ENCODE results near the gene AP1S2. TPM values are rescaled to one million over a fixed set of nuclear protein-coding genes. Genes with fewer than 3 reads are reported as not detected.

AP1S2 gene
- total and polyA plus RNA-seq, 2 of the 8 experiments (the other 6 are each of a cell fraction or from before 2014, with no cell fraction given) = 88.2 to 237 TPM

DNA sequence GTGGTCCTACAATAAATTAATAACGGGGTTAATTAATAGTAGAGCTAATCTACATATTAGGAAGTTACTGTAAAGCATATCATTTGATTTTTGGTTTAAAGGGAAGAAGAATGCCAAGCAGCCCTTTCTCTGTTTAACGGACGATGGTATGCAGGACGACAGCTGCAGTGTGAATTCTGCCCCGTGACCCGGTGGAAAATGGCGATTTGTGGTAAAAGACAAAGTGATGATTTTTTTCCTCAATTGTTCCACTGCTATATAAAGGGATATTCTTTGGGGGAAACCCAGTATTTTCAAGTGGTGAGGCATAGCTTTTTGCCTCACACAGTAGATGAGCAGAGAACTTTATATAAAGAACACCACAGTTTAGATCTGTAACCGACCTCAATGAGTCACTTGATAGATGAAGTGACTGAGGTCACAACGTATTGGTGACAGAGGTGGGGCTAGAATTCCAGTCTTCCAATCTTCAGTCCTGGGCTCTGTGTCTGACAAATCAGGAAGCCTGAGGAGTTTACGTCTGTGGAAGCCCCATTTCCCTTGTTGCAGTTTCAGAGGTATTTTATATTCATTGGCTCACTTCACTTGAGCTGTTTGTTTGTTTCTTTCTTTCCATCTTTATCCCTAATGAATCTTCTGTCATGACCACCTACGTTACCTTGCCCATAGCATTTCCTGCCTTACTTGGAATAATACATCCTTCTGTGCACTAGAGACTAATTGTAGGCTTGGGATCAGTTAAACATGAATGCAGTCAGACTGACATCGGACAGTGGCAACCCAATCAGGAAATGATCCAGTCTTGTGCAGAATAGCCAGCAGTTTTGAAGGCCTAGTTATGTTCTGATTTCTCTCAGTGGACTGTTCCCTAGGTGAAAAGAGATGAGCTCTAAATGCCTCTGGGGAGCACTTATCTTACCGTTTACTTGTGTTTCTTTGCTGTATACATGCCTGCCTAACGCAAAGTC is 34.2 kb downstream of the AP1S2 start:
- Histone ChIP-seq H3K23ac (ENCODE audit: insufficient read length) (no peak overlapping the region), H2BK12ac (ENCODE audit: low read depth, low read length) (no peak overlapping the region), H2BK120ac (replicated peaks; ENCODE audit: low read depth, low read length) (no peak overlapping the region), H4K91ac (replicated peaks; ENCODE audit: insufficient read length, low read length) (no peak overlapping the region), H2BK20ac (ENCODE audit: low read length) (no peak overlapping the region), H2BK15ac (ENCODE audit: low read length) (no peak overlapping the region), H3K27ac (ENCODE audit: low read depth, low read length) (no peak overlapping the region), H3K4me3 (ENCODE audit: extremely low read depth in 1 of 4, insufficient read depth in 2 of 4, low read depth in 3 of 4, low read length in 4 of 4) (no peak overlapping the region), H3K27me3 (replicated peaks in 1 of 4; ENCODE audit: control insufficient read depth in 3 of 4, extremely low read depth in 1 of 4, insufficient read depth in 3 of 4, low read length in 3 of 4) (no peaks in the 10 kb centered on the region), H2BK5ac (ENCODE audit: low read depth, low read length) (no peak overlapping the region), H3K36me3 (ENCODE audit: control insufficient read depth in 2 of 4, insufficient read depth in 4 of 4, low read length in 3 of 4) (peaks cover 0 to 15% (median 4%) of the 10 kb centered on the region in 4 experiments; a peak in 4 of 8 replicates), H3K23me2 (ENCODE audit: low read depth, low read length) (no peaks in the 10 kb centered on the region), H3K9ac (replicated peaks in 1 of 4; ENCODE audit: extremely low read depth in 1 of 4, low read depth in 3 of 4, low read length in 3 of 4) (no peak overlapping the region), H4K5ac (ENCODE audit: insufficient read length, low read depth, low read length) (no peak overlapping the region), H3K79me1 (ENCODE audit: low read depth, low read length) (no peaks in the 10 kb centered on the region), H3K79me2 (ENCODE audit: control insufficient read depth in 1 of 2, insufficient read depth in 2 of 2, low read length in 2 of 2) (no peaks in the 10 kb centered on the region), H3K56ac (replicated peaks; ENCODE audit: insufficient read length, low read depth, low read length) (no peak overlapping the region), H3K4me1 (replicated peaks in 1 of 4; ENCODE audit: control insufficient read depth in 3 of 4, insufficient read depth in 4 of 4, low read length in 3 of 4) (peaks cover 1 to 10% (median 7%) of the 10 kb centered on the region in 4 experiments; a peak in 5 of 7 replicates), H4K8ac (ENCODE audit: extremely low read depth, insufficient read depth, low read length) (no peak overlapping the region), H4K20me1 (replicated peaks in 1 of 2; ENCODE audit: control insufficient read depth in 1 of 2, insufficient read depth in 2 of 2, low read length in 2 of 2) (no peaks in the 10 kb centered on the region), H2AFZ (ENCODE audit: low read length) (no peak overlapping the region), H3K18ac (ENCODE audit: extremely low read depth, low read length) (no peak overlapping the region), H2AK5ac (ENCODE audit: low read depth, low read length) (no peak overlapping the region), H3K4ac (replicated peaks; ENCODE audit: insufficient read length, low read depth, low read length) (no peak overlapping the region), H3K9me3 (ENCODE audit: insufficient read depth in 2 of 2, low read depth in 1 of 2, low read length in 1 of 2) (no peaks in the 10 kb centered on the region), H3K4me2 (ENCODE audit: insufficient read depth in 1 of 2, low read depth in 2 of 2, low read length in 2 of 2) (no peak overlapping the region), H3K14ac (ENCODE audit: insufficient read length) (no peak overlapping the region)
- 87% methylated on average over 14 of the region's 14 CpGs; no CpG with 5 or more reads in 1 of the 2 experiments for WGBS, 2 experiments (ENCODE audit: extremely low coverage in 1 of 2, insufficient coverage in 1 of 2, insufficient read length in 1 of 2, insufficient replicate concordance in 2 of 2, low coverage in 1 of 2, low lambda C conversion rate in 2 of 2, missing lambda C conversion rate in 1 of 2)
- ChIA-PET POLR2A (ENCODE audit: partially characterized antibody) (interaction anchor here (0.9 kb wide), 1 partner anchor 11 kb away, joined by 4 read pairs; no protein-coding TSS in a partner anchor), CTCF (ENCODE audit: partially characterized antibody) (no interaction called here)
- FAIRE-seq (no peak), DNase-seq (ENCODE audit: low read depth in 1 of 2, low spot score in 2 of 2) (no peak)
- TF ChIP-seq PHF8 (conservative IDR thresholded peaks at IDR 0.05; ENCODE audit: low read depth, low read length) (no peak), JUND (IDR thresholded peaks at IDR 0.05; ENCODE audit: low read length) (no peak), POLR2AphosphoS5 (IDR thresholded peaks at IDR 0.05; ENCODE audit: low read depth, low read length) (no peak), SRF (IDR thresholded peaks at IDR 0.05; ENCODE audit: low read depth, low read length) (no peak), USF2 (IDR thresholded peaks at IDR 0.05; ENCODE audit: low read length) (no peak), CTBP2 (IDR thresholded peaks at IDR 0.05; ENCODE audit: borderline replicate concordance, insufficient read depth, insufficient read length, low read length) (no peak), RBBP5 (IDR thresholded peaks at IDR 0.05; ENCODE audit: borderline replicate concordance, low read depth, low read length) (no peak), MAFK (IDR thresholded peaks at IDR 0.05; ENCODE audit: low read depth, low read length) (no peak), JUN (IDR thresholded peaks at IDR 0.05; ENCODE audit: low read depth, low read length) (no peak), NRF1 (IDR thresholded peaks at IDR 0.05; ENCODE audit: low read depth, low read length) (no peak), KDM1A (IDR thresholded peaks at IDR 0.05; ENCODE audit: borderline replicate concordance, low read length) (no peak)
